CD4-positive, alpha-beta T cell treated with Interleukin-17A for 4 hours (primary cell): ENCODE results near the gene HCN2.
"Not testable (repeated sequence)": the region's sequence is repeated elsewhere in the genome, so short reads cannot be mapped to it uniquely, and the experiment has no call there.

ENCODE experiments used
- DNase-seq: peaks from one replicate; pipeline ENCODE4 v3.0.0-alpha.2; 2020; ENCODE audit warnings: mixed read lengths

HCN2 gene

DNA sequence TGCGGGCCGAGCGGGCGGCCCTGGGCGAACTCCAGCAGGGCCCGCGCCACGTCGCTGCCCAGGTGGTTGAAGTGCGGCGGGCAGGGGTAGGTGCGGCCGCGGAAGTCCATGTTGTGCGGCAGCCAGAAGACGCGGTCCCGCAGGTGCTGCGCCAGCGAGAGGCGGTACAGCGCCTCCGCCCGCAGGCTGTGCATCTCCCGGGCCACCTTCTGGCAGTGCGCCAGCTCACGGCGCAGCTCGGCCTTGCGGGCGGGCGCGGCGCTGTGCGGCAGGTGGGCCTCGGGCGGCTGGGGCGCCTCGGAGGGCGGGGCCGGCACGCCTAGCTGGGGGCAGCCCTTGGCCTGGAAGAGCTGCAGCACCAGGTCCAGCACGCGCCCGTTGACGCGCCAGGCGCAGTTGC, 31.5 kb downstream of the HCN2 start:
- not testable (repeated sequence) for DNase-seq

DNA sequence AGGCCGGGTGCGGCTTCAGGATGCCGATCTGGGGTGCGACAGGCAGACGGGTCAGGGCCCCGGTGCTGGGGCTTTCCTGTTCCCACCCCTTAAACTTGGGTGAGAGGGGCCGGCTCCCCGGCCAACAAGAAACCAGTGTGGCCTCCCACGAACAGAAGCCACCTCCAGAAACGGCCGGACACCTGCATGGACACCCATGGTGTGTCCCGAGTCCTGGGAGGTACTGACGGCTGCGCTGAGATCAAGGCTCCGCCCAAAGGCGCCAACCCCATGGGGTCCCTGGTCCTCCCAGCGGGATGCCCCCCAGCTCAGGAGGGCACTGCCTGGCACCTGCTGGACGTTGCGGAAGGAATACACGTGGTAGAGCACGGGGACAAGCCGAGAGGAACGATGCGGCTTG, 32.1 kb downstream of the HCN2 start:
- DNase-seq, result no peak

DNA sequence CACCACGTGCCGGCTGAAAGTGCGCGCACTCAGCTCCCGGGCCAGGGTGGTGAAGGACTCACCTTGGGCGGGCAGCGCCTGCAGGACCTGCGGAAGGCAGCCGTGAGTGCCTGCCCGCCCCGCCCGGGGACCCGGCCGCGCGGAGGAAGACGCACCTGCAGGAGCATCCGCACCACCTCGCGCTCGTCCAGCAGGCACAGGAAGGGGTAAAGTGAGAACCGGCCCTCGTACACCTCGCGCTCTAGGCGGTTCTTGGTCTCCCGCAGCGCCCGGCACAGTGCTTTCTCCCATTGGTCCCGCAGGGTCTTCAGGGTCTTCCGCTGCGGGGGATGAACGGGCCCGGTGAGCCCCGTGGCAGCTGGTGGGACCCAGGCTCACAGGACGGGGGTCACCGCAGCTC, 33.0 kb downstream of the HCN2 start:
- no peak for DNase-seq

DNA sequence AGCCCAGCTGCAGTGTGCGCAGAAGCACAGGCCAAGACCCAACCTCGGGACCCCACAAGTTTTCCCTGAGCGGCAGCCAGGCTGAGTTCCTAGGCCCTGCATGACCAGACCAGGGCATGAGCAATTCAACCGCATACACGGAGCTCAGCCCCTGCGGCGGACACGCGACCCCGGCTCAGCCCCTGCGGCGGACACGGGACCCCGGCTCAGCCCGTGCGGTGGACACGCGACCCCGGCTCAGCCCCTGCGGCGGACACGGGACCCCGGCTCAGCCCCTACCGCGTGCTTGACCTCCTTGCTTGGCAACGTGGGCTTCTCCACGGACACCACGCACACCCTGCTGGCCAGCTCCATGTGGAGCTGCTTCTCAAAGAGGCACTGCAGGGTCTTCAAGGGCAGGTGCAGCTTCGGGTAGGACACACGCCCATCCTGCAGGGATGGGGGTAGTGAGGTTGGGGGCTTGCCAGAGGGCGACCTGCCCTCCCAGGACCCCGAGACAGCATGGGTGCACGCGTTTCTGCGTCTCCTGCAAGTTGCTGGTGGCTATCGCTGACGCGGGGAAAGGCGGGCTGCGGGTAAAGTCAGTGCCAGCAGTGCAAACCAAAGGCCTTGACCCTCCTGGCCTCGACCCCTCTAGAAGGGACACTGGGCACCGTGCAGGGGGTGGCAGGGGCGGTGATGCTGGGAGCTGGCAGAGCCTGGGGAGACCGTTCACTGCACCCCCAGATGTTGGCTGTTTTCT, 33.7 kb downstream of the HCN2 start:
- no peak for DNase-seq

DNA sequence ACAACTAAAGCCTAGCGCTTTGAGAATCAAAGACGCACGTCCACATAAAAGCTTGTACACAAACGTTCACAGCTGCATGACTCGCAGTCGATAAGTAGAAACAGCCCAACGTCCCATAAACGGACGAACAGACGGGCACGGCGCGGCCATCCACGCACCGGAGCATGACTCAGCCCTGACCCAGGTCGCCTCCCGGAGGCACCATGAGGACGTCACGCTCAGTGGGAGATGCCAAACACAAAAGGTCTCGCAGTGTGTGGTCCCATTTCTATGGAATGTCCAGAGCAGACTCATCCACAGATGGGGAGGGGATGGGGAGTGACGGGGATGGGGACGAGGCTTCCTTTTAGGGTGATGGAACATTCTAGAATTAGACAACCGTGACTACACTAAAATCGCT, 34.3 kb downstream of the HCN2 start:
- DNase-seq, result no peak

DNA sequence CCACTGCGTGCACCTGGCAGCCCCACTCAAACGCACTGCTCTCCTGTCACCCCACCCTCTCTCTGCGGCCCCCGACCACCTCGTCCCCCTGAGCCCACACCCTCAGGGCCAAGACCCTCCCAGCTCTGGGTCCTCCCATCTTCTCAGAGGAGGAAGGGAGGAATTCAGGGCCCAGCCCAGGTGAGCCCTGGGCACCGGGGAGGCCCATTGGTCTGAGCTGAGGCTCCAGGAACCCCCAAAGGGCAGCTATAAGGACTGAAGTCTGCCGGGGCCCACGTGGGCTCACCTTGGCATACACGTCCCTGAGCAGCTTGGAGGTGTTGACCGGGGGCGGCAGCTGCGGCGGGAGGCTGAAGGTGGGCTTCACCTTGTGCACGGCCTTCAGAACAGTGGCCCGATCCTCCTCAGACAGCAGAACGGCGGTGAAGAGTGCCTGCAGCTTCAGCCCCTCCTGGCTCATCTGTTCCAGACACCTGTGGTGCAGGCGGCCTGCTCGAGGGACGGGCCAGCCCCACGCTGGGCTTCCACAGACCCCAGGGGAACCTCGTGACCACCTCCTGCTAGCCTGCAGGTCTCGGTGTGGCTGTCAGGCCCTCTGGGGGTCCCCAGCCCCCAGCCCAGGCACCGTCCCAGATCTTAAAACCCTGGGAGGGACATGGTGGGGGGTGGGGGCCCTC, 34.9 kb downstream of the HCN2 start:
- DNase-seq, result no peak

DNA sequence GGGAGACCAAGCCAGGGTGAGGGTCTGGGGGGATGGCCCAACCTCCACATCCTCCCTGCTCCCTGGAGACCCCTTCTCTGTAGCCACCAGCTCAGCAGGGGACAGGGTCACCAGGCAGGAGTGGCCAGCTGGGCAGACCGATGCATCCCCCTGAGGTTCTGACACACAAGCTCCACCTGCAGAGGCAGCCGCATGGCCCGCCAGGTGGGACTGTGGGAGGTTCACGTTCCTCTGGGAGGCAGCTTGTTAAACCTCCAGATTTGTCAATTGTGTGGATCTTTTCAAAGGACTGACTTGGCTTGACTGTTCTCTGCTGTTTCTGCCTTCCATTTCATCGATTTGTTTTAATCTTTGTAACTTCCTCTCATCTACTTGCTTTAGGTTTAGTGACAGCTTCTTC, 35.6 kb downstream of the HCN2 start:
- DNase-seq, result no peak

DNA sequence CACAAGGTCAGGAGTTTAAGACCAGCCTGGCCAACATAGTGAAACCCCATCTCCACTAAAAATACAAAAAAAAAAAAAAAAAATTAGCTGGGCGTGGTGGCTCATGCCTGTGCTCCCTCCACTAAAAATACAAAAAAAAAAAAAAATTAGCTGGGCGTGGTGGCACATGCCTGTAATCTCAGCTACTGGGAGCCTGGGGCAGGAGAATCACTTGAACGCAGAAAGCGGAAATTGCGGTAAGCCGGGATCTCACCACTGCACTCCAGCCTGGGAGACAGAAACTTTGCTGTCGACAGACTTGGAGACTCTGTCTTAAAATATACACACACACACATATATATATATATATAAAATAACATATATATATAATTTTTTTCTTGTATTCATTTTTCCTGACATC, 36.9 kb downstream of the HCN2 start:
- DNase-seq, result not testable (repeated sequence)

DNA sequence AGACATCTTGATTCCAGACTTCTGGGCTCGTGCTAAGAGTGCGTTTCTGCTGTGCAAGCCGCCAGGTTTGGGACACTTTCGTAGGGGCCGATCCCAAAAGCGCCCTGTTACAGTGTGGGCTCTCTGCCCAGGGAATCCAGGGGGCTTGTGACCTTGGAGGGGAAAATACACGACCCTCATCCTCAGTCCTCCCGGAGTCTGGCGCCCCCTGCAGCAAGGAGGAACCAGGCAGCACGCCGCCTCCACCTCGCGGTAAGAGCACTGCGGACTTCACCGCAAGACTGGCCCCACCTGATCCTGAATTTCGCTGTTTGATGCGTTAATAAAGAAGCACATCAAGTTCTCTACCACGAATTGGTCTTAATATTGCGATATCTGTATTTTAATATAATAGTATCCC, 38.5 kb downstream of the HCN2 start:
- peak; percentile 33 for DNase-seq

DNA sequence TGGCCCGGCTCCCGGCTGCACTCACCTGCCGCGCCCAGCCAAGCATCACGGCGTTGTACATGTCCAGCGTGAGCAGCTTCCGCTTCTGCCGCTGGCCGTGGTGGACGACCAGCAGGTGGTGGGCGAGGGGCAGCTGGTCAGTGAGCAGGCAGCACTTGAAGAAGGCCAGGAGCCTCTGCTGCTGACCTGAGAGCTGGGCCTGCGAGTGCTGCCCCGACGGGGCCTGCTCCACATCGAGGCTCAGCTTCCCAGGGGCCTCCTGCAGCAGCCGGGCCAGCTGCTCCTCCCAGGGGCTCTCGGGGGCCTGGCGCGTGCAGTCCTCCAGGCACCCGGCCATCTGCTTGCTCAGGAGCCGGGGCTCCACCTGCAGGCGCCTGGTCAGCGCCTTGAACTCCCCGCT, 39.8 kb downstream of the HCN2 start:
- not testable (repeated sequence) for DNase-seq

DNA sequence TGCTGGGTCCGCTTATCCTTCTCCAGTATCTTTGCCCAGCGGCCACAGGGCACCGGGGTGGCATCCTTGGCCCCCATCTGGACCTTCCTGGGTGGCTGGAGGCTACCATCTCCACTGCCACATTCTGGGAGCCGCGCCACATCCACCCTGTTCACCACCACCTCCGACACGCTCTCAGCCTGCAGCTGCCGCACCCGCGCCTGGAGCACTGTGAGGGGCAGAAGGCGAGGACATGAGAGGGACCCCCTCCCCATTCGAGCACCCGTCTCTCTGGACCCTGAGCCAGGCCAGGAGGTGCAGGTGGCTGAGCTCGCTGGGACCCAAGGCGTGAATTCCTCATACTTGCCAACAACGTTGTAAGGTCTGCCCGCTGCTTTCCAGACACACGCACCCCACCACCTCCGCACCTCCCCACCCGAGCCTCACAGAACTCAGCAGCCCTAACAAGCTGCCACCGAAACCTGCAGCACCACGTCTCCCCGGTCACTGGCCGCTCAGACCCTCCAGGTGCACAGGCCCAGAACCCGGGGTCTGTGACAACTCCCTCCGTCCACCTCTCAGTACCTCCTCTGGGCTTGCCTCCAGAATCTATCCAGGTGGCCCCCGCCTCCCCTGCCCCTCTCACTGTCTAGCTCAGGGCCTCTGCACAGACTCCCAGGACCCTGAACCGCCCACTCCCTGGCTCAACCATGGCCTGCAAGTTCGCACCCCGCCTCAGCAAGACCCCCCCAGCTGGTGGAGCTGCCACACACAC, 40.5 kb downstream of the HCN2 start:
- no peak for DNase-seq

DNA sequence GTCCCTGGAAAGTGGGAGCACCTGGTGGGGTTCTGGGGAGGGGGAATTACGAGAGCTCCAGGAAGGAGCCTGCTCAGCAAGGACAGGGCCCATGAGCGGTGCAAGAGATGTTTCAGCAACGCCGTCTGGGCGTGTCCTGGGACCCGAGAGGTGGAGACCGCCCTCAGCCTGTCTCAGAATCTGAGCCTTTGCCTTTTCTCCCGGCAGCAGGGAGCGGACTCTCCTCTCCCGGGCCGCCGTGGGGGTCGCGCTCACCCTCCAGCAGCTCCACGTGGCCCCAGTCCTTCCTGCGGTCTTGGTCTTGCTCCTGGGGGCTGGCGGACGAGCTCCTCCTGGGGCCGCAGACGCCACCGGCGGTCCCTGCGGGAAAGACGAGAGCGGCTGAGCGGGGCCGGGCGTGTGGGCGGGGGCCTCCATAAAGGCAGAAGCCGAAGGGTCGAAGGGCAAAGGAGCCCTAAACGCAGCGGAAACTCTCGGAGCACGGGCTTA, 42.9 kb downstream of the HCN2 start:
- DNase-seq, result peak; percentile 18

DNA sequence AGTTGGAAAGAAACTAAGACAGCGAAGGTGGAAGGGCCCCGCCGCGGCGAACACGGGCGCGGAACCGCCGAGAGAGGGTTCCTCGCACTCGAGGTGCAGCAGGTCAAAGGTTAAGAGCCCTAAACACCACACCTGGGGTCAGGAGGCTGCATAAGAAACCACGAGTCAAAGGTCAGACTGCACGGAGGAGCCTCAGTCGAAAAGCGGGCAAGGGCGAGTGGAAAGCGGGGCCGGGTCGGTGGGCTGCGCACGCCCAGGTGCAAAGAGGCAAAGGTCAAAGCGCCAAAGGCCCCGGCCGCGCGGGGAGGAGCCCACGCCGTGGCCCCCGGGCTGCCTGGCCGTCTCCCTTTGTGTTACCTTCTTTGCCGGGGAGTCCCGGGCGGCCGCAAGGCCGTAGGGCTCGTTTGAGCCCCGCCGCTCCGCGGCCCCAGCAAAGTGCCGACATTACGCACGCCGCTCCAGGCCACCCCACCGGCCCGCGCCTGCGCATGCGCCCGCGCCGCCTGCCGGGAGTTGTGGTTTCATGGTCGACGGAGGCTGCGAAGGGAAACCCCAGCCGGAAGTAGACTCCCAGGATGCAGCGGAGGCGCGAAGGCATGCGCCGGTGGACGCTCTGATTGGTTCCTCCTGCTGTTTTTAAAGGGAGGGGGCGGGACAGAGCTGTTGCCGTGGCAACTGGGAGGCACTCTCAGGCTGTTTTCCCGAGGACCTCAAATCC, 43.5 kb downstream of the HCN2 start, which contains the start of gene POLRMT:
Gene POLRMT (minus strand): TSS at position 470 of the 718 bp plus-strand sequence. CDS start 25 bp downstream, at position 445.
- peak; percentile 97 for DNase-seq

DNA sequence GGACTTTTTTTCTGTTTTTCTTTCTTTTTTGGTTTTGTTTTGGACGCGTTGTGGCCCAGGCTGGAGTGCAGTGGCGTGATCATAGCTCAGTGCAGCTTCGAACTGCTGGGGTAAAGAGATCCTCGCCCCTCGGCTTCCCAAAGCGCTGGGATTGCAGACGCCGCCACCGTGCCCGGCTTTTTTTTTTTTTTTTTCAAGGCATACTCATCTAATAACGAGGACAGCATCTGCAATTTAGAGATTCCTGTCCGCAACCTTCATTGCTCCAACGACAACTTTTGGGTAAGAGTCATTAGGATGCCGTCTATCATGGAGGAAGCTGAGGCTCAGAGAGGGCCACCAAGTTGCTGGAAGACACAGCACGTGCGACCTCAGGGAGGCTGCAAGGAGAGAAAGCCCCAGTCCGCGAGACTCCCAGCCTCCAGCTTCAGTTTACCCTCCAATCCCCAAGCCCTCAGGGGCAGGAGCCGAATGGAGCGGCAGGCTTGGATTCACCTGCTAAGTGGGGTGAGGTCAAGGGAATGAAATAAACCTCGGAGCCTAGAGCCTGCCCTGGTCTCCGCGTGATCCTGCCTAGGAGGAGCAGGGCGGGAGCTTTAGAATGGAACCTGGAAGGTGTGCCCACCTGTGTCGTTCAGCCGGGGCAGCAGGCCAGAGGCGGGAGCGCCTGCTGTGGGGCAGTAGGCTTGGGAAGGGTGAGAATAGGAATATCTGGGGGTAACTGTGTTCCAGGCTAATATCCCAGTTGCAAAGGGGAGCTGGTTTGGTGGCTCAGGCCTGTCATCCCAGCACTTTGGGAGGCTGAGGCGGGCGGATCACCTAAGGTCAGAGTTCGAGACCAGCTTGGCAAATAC, 44.3 kb downstream of the HCN2 start:
- DNase-seq, result no peak

DNA sequence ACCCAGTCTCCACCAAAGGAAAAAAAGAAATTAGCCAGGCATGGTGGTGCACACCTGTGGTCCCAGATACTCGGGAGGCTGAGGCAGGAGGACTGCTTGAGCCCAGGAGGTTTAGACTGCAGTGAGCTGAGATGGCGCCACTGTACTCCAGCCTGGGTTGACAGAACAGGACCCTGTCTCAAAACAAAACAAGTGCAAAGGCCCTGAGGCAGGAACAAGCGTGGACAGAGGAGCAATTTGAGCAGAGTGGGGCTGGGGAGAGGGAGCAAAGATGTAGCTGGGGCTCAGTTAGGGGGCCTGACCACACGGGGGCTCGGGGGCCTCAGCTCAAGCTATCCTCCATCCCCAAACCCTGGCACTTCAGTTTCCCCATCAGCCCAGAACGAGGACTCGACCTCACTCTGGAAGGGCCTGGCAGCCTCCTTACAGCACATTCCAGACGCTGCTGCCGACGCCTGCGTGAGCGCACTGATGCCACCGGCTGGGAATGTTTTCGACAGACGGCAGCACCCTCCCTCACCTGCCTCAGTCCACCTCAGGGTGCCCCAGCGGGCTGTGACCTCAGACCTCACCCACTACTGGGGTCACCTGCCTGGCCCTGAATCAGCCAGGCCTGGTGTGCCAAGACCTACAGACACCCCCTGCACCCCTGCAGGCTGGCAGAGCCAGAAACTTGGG, 45.4 kb downstream of the HCN2 start:
- DNase-seq, result no peak

DNA sequence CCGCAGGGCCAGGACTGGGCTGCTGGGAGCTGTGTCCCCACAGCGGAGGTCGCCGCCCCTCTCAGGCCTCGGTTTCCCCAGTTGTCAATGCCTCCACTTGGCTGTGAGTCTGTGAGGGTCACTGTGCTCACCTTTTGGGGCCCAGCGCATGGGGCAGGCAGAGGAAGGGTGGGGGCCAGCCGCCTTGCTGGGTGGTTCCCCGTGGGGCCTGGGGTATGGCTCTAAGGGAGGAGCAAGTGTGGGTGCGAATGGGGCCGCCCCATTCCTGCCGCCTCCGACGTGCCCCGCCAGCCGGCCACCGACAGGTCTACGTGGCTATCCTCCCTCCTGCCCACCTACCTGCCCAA, 49.2 kb downstream of the HCN2 start:
- DNase-seq, result no peak

DNA sequence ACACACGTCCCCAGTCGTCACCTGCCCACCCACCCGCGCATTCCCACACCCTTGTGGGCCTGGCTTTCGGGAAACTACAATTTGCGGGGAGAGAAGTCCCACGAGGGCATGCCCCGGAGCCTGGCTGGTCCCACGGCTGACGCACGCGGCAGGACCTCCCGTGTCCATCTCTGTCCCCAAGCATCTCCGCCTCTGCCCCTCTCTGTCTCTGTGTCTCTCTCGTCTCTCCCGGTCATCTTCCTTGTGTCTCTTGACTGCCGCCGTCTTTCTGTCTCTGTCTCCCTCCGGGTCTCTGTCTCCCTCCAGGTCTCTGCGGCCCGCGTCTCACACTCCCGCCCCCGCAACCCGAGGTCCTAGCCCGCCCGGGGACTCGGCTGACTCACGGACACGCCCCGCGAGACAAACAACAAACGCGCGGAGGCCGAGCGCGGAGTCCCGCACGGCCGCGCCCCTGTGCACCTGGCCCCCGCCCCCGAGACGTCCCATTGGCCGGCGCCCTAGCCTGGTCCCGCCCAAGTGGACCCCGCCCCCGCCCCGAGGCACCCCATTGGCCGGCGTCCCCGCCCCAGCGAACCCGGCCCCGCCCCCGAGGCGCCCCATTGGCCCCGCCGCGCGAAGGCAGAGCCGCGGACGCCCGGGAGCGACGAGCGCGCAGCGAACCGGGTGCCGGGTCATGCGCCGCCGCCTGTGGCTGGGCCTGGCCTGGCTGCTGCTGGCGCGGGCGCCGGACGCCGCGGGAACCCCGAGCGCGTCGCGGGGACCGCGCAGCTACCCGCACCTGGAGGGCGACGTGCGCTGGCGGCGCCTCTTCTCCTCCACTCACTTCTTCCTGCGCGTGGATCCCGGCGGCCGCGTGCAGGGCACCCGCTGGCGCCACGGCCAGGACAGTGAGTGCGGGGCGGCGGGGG, 49.8 kb downstream of the HCN2 start, which contains the start of gene FGF22:
Gene FGF22 (plus strand): TSS at position 627 of the 908 bp plus-strand sequence. CDS start 47 bp downstream, at position 674.
- peak; percentile 99 for DNase-seq

DNA sequence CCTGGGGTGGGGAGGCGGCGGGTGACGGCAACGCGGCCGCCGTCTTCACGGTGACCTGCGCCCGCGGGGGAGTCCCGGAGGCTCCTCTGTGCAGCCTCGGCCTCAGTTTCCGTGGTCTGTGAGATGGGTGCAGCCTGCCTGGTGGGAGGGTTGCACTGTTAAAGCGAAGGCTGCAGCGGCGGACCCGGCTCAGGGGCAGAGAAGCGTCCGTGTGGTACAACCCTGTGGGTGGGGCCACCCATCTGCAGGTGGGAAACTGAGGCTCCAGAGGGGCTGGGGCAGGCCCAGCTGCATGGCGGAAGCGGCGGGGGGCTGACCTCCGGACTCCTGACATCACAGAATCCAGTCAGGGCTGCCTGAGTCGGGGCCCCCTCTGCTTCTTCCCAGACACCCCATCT, 50.5 kb downstream of the HCN2 start:
- DNase-seq, result no peak

DNA sequence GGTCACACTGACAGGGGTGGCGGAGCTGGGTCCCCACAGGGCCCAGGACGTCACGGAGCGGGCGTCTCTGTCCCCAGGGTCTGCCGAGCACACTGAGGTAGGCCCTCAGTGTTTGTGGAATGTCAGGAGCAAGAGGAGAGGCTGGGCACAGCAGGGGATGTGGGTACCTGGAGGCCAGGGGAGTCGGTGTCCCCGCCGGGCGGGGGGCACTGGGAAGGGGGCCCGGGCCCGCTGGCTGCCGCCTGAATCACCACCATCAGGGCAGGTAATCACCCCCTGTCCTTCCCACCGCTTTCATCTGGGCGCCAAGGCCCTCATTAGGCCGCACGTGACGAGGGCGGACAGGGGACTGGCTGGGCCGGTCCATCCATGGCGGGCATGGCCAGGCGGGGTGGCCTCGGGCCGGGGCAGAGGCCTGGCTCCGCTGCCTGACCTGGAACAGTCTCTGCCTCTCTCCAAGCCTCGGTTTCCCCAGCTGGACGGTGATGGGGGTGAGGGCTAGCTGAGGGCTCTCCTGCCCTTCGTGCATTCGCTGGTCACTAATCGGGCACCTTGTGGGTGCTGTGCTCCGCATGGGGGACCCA, 51.0 kb downstream of the HCN2 start:
- no peak for DNase-seq

DNA sequence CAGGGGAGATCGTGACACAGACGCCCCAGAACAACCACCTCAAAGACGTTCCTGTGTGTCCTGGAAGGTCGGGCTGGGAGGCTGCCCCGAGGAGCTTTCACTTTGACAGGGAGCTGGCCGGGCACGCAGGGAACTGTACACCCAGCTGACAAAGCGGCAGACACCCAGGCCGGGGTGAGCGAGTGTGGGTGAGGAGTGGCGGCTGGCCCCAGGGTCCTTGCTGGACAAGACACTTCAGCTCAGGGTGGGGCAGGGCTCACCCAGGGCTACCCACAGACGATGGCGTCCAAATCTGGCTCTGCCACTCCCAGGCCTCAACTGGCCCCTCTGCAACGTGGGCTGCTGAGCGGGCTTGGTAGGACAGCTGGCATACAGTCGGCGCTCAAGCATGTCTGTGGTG, 52.0 kb downstream of the HCN2 start:
- no peak for DNase-seq
